ENCODE measurements around the gene SHROOM2. TPM values are rescaled to one million over a fixed set of nuclear protein-coding genes. Genes with fewer than 3 reads are reported as not detected.

The SHROOM2 gene
- total and polyA plus RNA-seq, 9 of the 15 experiments (the other 6 are each of a cell fraction or from before 2014, with no cell fraction given), result not detected

- H3K4me1 ChIP-seq (replicated peaks in 1 of 2; ENCODE audit: control insufficient read depth in 2 of 2, insufficient read depth in 2 of 2, low read length in 2 of 2), result no peaks in the 10 kb centered on the region
- intact Hi-C loops (cut with micrococcal nuclease) (no loop called here), in situ Hi-C loops (cut with MboI) (no loop called here)
- H3K9me1 ChIP-seq (ENCODE audit: control insufficient read depth, insufficient read depth, low read length), result no peaks in the 10 kb centered on the region
- peaks cover 0 to 9% of the 10 kb centered on the region in 2 experiments; a peak in 2 of 5 replicates for H3K27me3 ChIP-seq (ENCODE audit: control insufficient read depth in 2 of 2, insufficient read depth in 2 of 2, low read length in 2 of 2)
- H3K4me2 ChIP-seq (ENCODE audit: insufficient read depth, low read length), result no peak overlapping the region
- no peak for ATAC-seq
- H3K27ac ChIP-seq (ENCODE audit: extremely low read depth, low read depth, low read length), result no peak overlapping the region
- POLR2A ChIA-PET, result no interaction called here
- H3K36me3 ChIP-seq (ENCODE audit: control insufficient read depth, insufficient read depth, low read length), result no peaks in the 10 kb centered on the region
- no peaks in the 10 kb centered on the region for H4K20me1 ChIP-seq (replicated peaks; ENCODE audit: control insufficient read depth, insufficient read depth, low read length)
- DNase-seq (ENCODE audit: extremely low read depth in 1 of 4, low spot score in 3 of 4), result no peak
- CTCF ChIA-PET (ENCODE audit: low intra/inter-chr PET ratio), result interaction anchor here (0.7 kb wide), 1 partner anchor 140 kb away, joined by 4 read pairs; no protein-coding TSS in a partner anchor
- FAIRE-seq, result no peak
- no peak overlapping the region for H3K4me3 ChIP-seq
- 2% methylated on average over 7 of the region's 7 CpGs for WGBS (ENCODE audit: insufficient coverage, low coverage, missing lambda C conversion rate)
- no TSS peak for BruUV-seq (replicated peaks)
- H3K79me2 ChIP-seq (ENCODE audit: control insufficient read depth, insufficient read depth, low read length), result no peaks in the 10 kb centered on the region
- TF ChIP-seq ZNF668 (CRISPR knock-in tag; IDR thresholded peaks at IDR 0.05), result no peak
- TF ChIP-seq NEUROD1 (IDR thresholded peaks at IDR 0.05; ENCODE audit: borderline replicate concordance, low read depth, low read length, partially characterized antibody), result no peak
- TF ChIP-seq PREB (CRISPR knock-in tag; IDR thresholded peaks at IDR 0.05), result no peak
- no peak for TF ChIP-seq ARID3A (IDR thresholded peaks at IDR 0.05; ENCODE audit: borderline replicate concordance, low read depth, low read length)
- no peak for TF ChIP-seq ADNP (tag; IDR thresholded peaks at IDR 0.05)
- no peak for TF ChIP-seq GTF2F1 (IDR thresholded peaks at IDR 0.05; ENCODE audit: low read depth, low read length)
- TF ChIP-seq CEBPG (CRISPR knock-in tag; IDR thresholded peaks at IDR 0.05), result no peak
- no peak for TF ChIP-seq CEBPG (tag; conservative IDR thresholded peaks at IDR 0.05 in 1 of 2, IDR thresholded peaks at IDR 0.05 in 1 of 2)
- no peak for TF ChIP-seq TCF7 (IDR thresholded peaks at IDR 0.05; ENCODE audit: borderline replicate concordance)
- TF ChIP-seq OTX1 (CRISPR knock-in tag; IDR thresholded peaks at IDR 0.05), result no peak
- no peak for TF ChIP-seq ZNF253 (CRISPR knock-in tag; conservative IDR thresholded peaks at IDR 0.05)
- no peak for TF ChIP-seq PHF8 (IDR thresholded peaks at IDR 0.05; ENCODE audit: borderline replicate concordance, low read length)
- TF ChIP-seq GABPB2 (CRISPR knock-in tag; conservative IDR thresholded peaks at IDR 0.05), result no peak
- no peak for TF ChIP-seq ZBTB9 (CRISPR knock-in tag; IDR thresholded peaks at IDR 0.05)
- TF ChIP-seq U2AF2 (optimal IDR thresholded peaks at IDR 0.05; ENCODE audit: low read depth, low read length), result no peak
- no peak overlapping the region for H3K9ac ChIP-seq (ENCODE audit: insufficient read depth in 1 of 2, low read depth in 2 of 2, low read length in 2 of 2)
- H3K9me3 ChIP-seq (replicated peaks; ENCODE audit: control insufficient read depth, insufficient read depth, low read depth, low read length), result no peaks in the 10 kb centered on the region
- H2AFZ ChIP-seq (ENCODE audit: low read depth, low read length), result no peak overlapping the region
Observed at GRCh38 chrX:9980401-9980800, 194.2 kb downstream of the SHROOM2 start.
